ENCODE data around the gene ERN1. TPM values are rescaled to one million over a fixed set of nuclear protein-coding genes. Genes with fewer than 3 reads are reported as not detected.

The ERN1 gene
- total RNA-seq, 1 donor from 2014 or later = 20.6 TPM

GRCh38 chr17:64087252-64088005 is 42.5 kb downstream of the ERN1 start:
- no peak for TF ChIP-seq CTCF (IDR thresholded peaks at IDR 0.05; ENCODE audit: unreplicated experiment)
- H3K4me1 Mint-ChIP-seq = peaks cover 22% of the 10 kb centered on the region
- no peak overlapping the region for H3K27ac Mint-ChIP-seq
- no peaks in the 10 kb centered on the region for H3K36me3 Mint-ChIP-seq
- no peaks in the 10 kb centered on the region for H3K9me3 Mint-ChIP-seq
- DNase-seq (ENCODE audit: low spot score in 2 of 2, unreplicated experiment in 2 of 2) = no peak
- H3K27me3 Mint-ChIP-seq (ENCODE audit: low read depth) = no peaks in the 10 kb centered on the region
- H3K4me3 Mint-ChIP-seq = no peak overlapping the region

- no peaks in the 10 kb centered on the region for H3K27me3 Mint-ChIP-seq (ENCODE audit: low read depth)
- no peak for DNase-seq (ENCODE audit: low spot score in 2 of 2, unreplicated experiment in 2 of 2)
- no peak overlapping the region for H3K27ac Mint-ChIP-seq
- no peaks in the 10 kb centered on the region for H3K9me3 Mint-ChIP-seq
- no peak for TF ChIP-seq CTCF (IDR thresholded peaks at IDR 0.05; ENCODE audit: unreplicated experiment)
- H3K36me3 Mint-ChIP-seq = no peaks in the 10 kb centered on the region
- H3K4me3 Mint-ChIP-seq = no peak overlapping the region
- H3K4me1 Mint-ChIP-seq = peaks cover 22% of the 10 kb centered on the region
Observed at GRCh38 chr17:64085650-64086005, 44.3 kb downstream of the ERN1 start.

GRCh38 chr17:64084940-64085649 is 44.8 kb downstream of the ERN1 start:
- no peaks in the 10 kb centered on the region for H3K9me3 Mint-ChIP-seq
- no peak overlapping the region for H3K4me3 Mint-ChIP-seq

GRCh38 chr17:64084086-64084939 is 45.6 kb downstream of the ERN1 start:
- no peak overlapping the region for H3K4me3 Mint-ChIP-seq
- no peak for DNase-seq (ENCODE audit: low spot score in 2 of 2, unreplicated experiment in 2 of 2)

More at GRCh38 chr17:64084940-64085649, 44.8 kb downstream of the ERN1 start:
- no peak for DNase-seq (ENCODE audit: low spot score in 2 of 2, unreplicated experiment in 2 of 2)
- no peak for TF ChIP-seq CTCF (IDR thresholded peaks at IDR 0.05; ENCODE audit: unreplicated experiment)
- Mint-ChIP-seq H3K4me1 (peaks cover 18% of the 10 kb centered on the region), H3K36me3 (no peaks in the 10 kb centered on the region), H3K27me3 (ENCODE audit: low read depth) (no peaks in the 10 kb centered on the region), H3K27ac (no peak overlapping the region)

More at GRCh38 chr17:64084086-64084939, 45.6 kb downstream of the ERN1 start:
- Mint-ChIP-seq H3K9me3 (no peaks in the 10 kb centered on the region), H3K27ac (no peak overlapping the region), H3K4me1 (peaks cover 11% of the 10 kb centered on the region), H3K27me3 (ENCODE audit: low read depth) (no peaks in the 10 kb centered on the region), H3K36me3 (no peaks in the 10 kb centered on the region)
- TF ChIP-seq CTCF (IDR thresholded peaks at IDR 0.05; ENCODE audit: unreplicated experiment) = no peak
